ENCODE data around the gene ATP6V0E2. TPM values are rescaled to one million over a fixed set of nuclear protein-coding genes. Genes with fewer than 3 reads are reported as not detected.

The ATP6V0E2 gene
- total RNA-seq: 16.1 and 37.2 TPM in 2 replicates

DNA sequence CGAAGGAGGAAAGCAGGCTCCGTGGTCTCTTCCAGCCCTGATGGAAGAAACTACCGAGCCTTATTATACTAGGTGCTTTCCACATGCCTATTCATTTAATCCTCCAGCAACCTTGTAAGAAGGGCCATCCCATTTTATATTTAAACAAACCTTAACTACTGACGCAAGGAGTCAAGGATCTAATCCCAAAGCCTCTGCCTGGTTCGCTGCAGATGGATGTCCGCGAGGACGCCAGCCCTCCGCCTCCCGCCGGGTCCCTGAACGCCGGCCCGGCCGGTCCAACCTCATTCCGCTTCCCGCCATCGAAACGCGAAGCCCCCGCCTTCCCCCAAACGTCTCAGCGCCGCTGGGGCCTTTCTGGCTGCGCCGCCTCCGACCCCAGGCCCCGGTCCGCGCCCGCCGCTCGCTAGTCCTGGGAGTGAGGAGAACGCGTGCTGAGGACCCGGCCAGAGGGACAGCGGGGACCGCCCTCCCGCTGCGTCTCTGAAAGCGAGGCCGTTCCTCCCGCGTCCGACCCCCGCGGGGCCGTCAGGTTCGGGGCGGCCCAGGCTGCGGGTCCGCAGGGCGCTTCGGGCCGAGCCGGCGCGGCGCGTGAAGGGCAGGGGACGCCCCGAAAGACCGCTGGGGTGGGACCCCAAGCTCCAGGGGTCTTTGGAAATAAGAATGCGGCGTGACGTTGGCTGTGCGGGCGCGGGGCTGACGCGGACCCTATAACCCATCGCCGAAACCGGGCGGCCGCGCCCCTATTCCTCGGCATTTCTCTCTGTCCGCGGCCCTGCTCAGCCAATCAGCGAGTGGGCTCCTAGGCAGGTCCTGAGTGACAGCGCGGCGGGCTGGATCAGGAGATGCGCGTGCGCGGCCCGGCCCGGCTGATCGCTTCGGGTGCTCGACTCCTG is at the start of gene ATP6V0E2:
ATP6V0E2 (plus strand) TSS at position 896 of the 896 bp plus-strand sequence. CDS start 97 bp downstream, outside the sequence.

DNA sequence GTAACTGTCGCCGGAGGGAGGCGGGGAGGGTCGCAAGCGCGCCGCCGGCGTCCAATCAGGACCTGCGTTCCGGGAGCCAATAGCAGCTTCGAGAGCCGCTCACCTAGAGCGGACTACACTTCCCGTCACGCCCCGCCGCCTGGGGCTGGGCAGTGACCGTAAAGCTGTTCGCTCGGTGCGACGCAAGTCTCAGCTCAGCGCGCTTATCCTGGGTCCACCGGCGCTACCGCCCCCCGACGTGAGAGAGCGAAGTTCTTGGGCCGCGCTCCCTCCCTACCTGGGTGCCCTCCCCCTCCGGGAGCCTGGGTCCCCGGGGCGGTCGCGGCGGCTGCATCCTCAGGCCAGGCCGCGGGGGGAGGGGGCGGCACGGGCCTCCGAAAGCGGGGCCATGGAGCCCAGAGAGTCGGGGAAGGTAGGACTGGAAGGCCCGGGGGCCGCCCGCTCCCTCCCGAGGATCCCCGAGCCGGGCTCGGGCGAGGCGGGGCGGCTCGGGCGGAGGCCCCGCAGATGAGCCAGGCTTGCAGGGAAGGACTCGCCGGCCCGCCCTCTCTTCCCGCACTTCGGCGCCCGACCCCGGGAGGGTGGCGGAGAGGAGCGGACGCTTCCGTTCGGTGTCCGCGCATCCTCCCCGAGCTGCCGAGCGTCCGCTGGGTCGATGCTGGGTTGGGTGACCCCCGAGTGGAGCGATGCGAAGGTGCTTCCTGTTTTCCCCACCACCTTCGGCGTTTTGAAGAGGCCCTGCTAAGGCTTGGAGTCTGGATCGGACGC is 35.4 kb upstream of the ATP6V0E2 start, which contains the start of gene ZNF862:
ZNF862 (plus strand) TSS at position 152 of the 768 bp plus-strand sequence; CDS start at position 389, 237 bp downstream.

Other genes with a start within 250 kb of the ATP6V0E2 start
- 1.4 and 3.0 TPM in 2 replicates for gene ZNF467, start 100.4 kb upstream of the ATP6V0E2 start, total RNA-seq
- gene ZNF862, start 35.6 kb upstream of the ATP6V0E2 start, total RNA-seq: 6.9 and 10.5 TPM in 2 replicates

Measured in myometrial cell (primary cell).